NCI-H345 treated with DMSO at 0.1 percent for 48 hours (cell line): ENCODE data around the gene SLC1A7.
A peak's percentile ranks its signal among the peaks of the same experiment; 100 is the strongest.
"Not testable (repeated sequence)": the region's sequence is repeated elsewhere in the genome, so short reads cannot be mapped to it uniquely, and the experiment has no call there.

Experiments
- DNase-seq: peaks from one replicate; lab custom pipeline; 2025; ENCODE audit not compliant: unreplicated experiment; lab: John Stamatoyannopoulos, UW

The SLC1A7 gene

DNA sequence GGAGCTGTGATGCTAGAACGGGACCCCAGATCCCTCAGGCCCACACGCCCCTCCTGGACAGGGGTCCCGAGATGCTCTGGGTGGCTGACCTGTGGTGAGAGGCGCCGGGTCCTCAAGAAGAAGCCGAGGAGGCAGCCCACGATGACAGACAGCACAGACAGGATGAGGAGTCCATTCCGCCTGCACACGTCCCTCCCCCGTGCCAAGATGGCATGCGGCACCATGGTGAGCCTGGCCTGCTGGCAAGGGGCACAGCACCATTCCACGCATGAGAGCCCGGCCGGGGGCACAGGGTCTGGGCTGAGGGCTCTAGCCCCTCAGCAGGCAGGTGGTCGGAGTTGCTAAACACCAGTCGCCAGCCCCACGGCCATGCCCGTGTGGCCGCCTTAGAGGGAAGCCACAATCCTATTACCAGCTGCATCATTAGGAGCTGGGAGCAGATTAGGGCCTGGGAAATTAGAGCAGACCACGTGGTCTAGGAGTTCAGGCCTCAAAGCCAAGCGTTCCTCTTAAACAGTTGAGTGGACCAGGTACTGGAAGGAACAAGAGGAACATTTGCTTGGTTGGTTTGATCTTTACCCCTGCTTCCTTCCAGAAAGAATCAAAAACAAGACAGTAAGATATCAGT is at the start of gene SLC1A7:
TSS of gene SLC1A7 (minus strand) at position 413 of the 628 bp plus-strand sequence. CDS start at position 224, 189 bp downstream.
- no peak for DNase-seq

DNA sequence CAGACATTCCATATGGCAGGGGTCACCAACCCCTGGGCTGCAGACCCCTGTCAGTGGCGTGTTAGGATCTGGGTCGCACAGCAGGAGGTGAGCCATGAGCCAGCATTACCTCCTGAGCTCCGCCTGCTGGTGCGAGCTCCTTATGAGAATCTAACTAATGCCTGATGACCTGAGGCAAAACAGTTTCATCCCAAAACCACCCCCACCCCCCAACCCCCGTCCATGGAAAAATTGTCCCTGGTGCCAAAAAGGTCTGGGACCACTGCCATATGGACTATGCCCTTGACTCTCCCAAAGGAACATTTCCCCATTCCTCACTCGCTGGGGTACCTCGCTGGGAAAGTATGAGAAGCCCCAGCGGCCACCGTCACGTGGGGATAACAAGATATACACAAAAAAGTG is 47.8 kb upstream of the SLC1A7 start:
- DNase-seq, result no peak

DNA sequence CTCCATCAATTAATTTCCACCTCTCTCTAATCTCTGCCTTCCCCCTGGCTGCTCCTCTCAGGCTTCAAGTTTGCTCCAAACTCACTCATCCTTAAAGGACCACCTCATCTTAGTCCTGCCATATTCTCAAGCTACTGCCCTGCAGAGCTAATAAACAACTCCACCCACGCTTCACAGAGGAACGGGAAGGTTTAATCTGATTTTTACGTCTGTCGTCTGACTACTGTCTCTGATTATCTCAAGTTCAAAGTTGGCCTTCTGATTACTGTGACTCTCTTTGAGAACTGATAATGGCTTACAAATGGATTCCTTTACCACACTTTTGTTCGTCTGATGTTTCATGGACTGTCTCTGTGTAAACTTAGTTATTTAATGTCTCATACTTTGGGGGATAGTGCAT is 46.6 kb upstream of the SLC1A7 start:
- DNase-seq, result no peak

DNA sequence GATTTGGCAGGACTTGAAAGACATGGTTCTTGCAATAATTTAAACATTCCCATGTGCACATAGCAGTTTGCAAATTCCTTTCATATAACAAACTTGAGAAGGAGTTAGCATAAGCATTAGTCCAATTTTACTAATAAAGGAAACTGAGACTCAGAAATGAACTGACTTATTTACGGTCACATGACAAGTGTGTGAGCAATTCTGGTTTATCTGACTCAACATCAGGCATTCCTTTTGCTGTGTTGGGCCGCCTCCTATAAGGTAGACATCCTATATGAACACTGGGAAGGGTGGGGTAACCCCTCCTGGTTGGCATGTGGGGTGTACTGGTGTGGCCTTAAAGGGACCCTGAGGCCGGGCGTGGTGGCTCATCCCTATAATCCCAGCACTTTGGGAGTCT is 45.7 kb upstream of the SLC1A7 start:
- no peak for DNase-seq

DNA sequence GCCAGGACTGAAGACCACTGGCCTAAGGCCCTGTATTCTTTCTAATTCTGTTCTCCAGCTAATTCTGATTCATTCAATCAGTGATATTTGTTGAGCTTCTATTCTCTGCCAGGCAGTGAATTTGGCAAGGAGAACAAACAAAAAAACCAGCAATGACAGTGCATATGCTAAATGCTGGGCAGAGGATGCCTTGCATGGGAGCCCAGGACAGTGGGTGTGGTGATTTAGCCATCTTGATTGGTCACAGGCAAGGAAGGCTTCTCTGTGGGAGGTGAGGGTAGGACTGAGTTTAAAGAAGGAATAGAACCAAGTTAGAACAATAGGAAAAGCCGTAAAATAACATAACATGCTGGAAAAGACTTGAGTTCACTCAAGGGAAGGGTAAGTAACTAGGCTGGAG is 45.0 kb upstream of the SLC1A7 start:
- DNase-seq, result no peak

GRCh38 chr1:53186533-53186932 is 44.1 kb upstream of the SLC1A7 start:
- no peak for DNase-seq

- DNase-seq, result not testable (repeated sequence)
Measured at GRCh38 chr1:53185955-53186297, 43.5 kb upstream of the SLC1A7 start.

DNA sequence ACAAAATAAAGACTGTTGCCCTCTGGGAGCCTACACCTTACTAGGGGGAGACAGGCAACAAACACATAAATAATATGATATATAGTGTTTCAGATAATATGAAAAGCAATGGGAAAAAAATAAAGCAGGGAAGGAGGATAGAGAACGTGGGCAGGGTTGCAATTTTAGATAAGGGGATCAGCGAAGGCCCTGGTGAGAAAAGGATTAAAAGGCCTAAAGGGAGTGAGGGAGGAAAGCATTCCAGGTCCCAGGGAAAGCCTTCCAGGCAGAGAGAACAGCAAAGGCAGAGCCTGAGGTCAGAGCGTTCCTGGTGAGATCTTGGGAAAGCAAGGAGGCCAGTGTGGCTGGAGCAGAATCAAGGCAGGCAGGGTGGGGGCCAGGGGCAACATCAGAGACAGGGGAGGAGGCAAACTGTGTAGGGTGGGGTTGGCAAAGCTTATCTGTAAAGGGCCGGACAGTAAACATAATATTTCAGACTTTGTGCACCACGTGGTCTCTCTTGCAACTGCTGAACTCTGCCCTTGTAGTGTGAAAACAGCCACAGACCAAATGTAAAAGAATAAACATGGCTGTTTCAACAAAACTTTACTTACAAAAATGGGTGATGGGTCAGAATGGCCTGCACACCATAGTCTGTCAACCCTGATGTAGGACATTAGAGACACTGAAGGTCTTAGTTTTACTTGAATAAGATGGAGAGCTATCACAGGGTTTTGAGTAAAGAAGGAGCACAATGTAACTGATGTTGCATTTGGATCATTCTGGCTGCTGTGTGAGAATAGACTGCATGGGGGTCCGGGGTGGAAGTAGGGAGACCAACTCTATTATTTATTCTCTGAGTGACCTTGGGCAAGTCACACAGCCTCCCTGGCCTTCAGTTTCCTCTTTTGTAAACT is 40.9 kb upstream of the SLC1A7 start:
- DNase-seq, result no peak

DNA sequence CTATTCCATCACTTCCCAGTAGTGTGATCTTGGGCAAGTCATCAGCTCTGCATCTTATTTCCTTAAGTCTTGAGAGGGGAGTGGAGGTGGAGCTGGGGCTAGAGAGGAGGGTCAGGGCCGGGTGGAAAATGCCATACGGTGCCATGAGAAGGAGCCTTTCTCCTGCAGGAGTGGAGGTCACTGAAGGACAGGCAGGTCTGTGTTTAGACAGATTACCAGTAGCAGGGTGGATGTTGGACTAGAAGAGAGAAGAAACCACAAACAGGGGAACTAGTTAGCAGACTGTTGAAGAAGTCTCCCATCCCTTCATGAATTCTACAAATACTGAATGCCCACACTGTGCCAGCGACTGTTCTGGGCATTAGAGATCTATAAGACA is 40.3 kb upstream of the SLC1A7 start:
- DNase-seq, result no peak

- peak; percentile 56 for DNase-seq
Measured at GRCh38 chr1:53182111-53182593, 39.7 kb upstream of the SLC1A7 start.

GRCh38 chr1:53180951-53181350 is 38.5 kb upstream of the SLC1A7 start:
- DNase-seq, result no peak

- no peak for DNase-seq
Measured at GRCh38 chr1:53180226-53180625, 37.8 kb upstream of the SLC1A7 start.

DNA sequence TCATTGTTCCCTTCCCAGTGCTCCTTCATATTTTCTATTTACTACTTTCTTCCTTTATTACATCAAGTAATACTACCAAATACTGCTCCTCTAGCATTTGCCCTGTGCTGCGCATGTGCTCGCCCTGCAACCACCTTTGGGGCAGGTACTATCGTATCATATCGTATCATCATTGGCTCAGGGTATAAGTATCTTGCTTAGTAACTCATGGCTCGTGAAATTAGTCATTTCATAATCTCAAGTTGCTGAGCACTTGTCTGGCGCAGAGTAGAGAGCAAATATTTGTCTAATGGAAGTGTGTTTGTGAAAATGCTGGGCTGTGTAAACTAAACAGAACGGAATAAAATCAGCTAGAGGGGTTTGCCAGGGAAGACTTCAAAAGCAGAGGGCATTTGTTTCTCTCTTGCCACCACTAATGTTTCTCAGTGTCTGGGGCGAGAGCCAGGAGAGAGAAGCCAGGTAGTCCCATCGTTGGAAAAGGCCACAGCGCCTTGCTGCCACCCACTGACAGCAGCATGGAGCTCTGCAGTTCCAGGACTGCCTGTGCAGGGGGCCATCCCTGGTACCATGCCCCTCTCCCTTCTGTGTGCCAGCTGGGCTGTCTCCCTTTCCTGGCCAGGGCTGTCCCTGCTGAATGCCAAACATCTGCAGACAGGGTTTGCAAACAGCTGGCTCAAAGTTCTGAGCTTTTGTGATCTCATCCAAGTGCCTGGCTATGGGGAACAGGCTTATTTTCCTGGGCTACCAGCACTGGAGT is 34.2 kb upstream of the SLC1A7 start:
- DNase-seq, result peak; percentile 36

DNA sequence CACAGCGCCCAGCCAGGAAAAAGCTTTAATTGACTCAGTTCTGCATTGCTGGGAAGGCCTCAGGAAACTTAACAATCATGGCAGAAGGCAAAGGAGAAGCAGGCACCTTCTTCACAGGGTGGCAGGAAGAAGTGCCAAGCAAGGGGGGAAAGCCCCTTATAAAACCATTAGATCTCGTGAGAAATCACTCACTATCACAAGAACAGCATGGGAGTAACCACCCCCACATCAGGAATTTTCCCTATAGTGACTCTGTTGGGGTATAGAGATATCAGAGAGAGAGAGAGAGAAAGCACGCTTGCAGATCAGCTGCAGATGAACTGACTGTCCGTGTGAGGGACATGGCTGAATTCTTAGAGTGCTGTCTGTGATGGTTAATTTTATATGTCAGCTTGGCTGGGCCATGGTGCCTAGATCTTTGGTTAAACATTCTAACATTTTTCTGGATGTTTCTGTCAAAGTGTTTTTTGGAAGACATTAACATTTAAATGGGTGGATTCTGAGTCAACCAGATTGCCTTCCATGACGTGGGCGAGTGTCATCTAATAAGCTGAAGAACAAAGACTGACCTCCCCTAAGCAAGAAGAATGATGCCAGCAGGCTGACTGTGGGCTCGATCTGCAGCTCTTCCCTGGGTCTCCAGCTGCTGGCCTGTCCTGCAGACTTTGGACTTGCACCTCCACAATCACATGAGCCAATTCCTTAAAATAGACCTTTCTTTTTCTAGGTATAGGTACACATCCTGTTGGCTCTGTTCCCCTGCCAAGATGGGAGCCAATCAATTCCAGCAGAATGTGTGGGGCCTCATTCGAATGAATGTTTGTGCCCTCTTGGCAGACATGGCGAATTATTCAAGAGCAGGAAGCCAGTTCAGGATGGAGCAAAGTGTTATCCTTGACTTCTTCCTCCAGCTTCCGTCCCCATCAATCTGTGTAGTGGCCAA is 32.8 kb upstream of the SLC1A7 start:
- DNase-seq, result no peak

DNA sequence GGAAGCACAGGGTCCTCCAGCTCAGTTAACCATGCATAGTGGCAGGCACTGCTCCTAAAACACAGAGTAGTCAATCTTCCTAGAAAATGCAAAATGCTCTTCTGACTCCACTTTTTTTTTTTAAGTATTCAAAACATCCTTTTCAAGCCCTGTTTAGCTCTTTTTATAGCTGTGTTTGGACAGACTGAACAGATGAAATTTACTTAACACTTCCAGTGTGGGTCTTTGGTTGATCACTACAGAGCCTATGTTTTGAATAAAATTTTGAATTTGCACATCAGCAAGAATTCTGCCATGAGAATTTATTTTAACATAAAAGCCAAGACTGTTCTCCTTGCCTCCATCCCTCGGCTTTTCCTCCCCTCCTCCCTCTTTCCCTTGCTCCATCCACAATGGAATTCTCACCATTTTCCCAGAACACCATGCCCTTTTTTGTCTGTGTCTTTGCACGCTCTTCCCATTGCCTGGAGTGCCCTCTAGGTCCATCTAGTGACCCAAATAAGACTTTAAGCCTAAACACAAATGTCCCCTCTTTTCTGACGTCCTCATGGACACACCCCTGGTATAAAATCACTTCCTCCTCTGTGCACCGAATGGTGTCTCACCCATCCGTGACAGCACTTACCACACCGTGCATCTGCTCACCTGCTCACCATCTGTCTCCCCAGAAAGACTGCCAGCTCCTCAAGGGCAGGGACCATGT is 30.1 kb upstream of the SLC1A7 start:
- DNase-seq, result peak; percentile 40

DNA sequence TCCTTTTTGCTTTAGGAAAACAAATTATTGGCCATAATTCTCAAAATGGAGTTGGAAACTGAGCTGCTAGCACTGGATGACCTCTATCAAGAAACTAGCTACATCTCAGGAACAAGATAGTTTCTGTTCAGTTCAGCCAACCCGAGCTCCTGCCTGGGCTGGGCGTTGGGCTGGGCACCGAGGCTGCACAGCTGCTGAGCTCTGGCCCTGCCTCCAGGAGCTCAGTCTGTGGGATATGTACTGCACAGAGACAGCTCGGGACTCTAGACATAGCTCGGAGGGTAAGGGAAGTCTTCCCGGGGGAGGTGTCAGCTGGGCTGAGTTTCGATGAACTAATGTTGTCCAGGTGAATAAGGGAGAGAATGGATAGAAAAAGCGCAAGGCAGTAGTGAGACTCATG is 24.5 kb upstream of the SLC1A7 start:
- no peak for DNase-seq

- no peak for DNase-seq
Measured at GRCh38 chr1:53166366-53166765, 23.9 kb upstream of the SLC1A7 start.

DNA sequence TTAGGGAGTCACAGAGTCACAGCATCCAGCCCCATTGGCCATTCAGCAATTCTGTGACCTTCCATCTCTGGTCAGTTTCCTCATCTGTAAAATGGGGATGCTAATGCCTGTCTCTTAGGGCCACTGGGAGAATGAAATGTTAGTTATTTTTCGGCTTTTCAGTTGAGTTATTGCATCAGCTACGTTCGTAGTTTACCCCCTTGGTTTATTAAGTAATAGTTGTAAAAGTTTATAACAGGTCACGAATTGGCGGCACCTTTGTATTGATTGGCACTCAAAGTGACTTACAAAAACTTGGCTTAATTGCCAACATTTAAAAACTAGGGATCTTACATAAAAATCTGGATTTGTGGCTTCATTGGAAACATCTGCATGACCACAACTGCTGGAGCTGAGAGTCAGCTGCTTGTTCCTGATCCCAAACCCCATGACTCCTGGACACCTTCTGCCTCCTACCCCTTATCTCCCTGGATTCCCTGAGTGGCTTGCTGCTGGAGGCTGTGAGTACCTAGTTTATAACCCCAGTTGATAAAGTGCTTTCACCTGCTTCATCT is 23.0 kb upstream of the SLC1A7 start:
- DNase-seq, result no peak

- no peak for DNase-seq
Measured at GRCh38 chr1:53163291-53163768, 20.9 kb upstream of the SLC1A7 start.

DNA sequence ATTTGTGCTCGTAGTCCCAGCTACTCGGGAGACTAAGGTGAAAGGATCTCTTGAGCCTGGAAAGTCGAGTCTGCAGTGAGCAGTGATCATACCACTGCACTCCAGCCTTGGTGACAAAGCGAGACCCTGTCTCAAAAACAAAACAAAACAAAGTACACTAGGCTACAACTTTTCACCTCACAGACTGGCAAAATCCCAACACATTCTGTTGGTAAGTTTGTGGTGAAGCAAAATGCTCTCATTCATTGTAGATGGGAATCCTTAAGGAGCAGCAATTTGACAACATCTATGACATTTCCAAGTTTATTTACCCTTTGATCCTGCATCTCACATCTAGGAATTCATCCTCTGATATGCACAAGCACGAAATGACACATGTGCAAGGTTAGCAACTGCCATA is 20.2 kb upstream of the SLC1A7 start:
- no peak for DNase-seq
